HepG2 (cell line): ENCODE results near the gene NSUN2. TPM values are rescaled to one million over a fixed set of nuclear protein-coding genes. Genes with fewer than 3 reads are reported as not detected.

ENCODE experiments used
- ATAC-seq: fragments of 200-7000 bp; cut with Tn5 transposase; 3 replicates; pipeline ENCODE4 v1.9.1; 2020; ENCODE audit warnings: mild to moderate bottlenecking, moderate library complexity
- BruUV-seq: library from RNA; stranded (reverse); fragments of 400-500 nt; replicated peaks from 2 replicates; lab custom pipeline; 2021; lab: Mats Ljungman, UMichigan
- CTCF ChIA-PET: fragments of 300-600 bp; formaldehyde crosslinking; extraction: SDS; loops from one replicate; lab custom pipeline; 2021; ENCODE audit warnings: low total read pairs, inconsistent platforms, low intra/inter-chr PET ratio; lab: Yijun Ruan, JAX
- POLR2A ChIA-PET: fragments of 350-600 bp; sonication (Branson Sonifier 250); formaldehyde crosslinking; loops from one replicate; lab custom pipeline; 2020; ENCODE audit warnings: antibody characterized with exemption, inconsistent platforms; lab: Yijun Ruan, JAX
- DNase-seq: peaks from one replicate; pipeline ENCODE4 v3.0.0-alpha.2; 2015; ENCODE audit warnings: low spot score
- FAIRE-seq: peaks from 3 replicates; lab custom pipeline; 2011; peaks lifted over from hg19 to GRCh38; lab: Jason Lieb, UNC
- H2AFZ ChIP-seq: one replicate; pipeline ENCODE4 v1.6.1; 2011; ENCODE audit warnings: low read length, inconsistent platforms
- H3K27ac ChIP-seq: fragments of 300-600 bp; 3 replicates; pipeline ENCODE4 v1.8.0; 2011; ENCODE audit warnings: mixed run types, mild to moderate bottlenecking, mixed read lengths, low read length, inconsistent platforms; ENCODE audit not compliant: insufficient read depth; ENCODE audit errors: extremely low read length
- H3K27me3 ChIP-seq, 2 experiments: fragments of 200-600 bp in 1 of 2; 2 replicates in 1 of 2; 3 replicates in 1 of 2; pipeline versions ENCODE4 v1.6.0 to v1.8.0; 2011; ENCODE audit warnings: low read length in 2 of 2, mild to moderate bottlenecking in 2 of 2, moderate library complexity in 2 of 2, inconsistent platforms in 1 of 2; ENCODE audit not compliant: insufficient read depth in 2 of 2, control insufficient read depth in 1 of 2
- H3K36me3 ChIP-seq, 2 experiments: fragments of 200-600 bp in 1 of 2; replicated peaks in 1 of 2; 2 replicates in 1 of 2; 3 replicates in 1 of 2; pipeline versions ENCODE4 v1.5.1 to v1.8.0; 2011; ENCODE audit warnings: low read length in 2 of 2, inconsistent platforms in 1 of 2; ENCODE audit not compliant: insufficient read depth in 2 of 2, control insufficient read depth in 1 of 2
- H3K4me1 ChIP-seq: 2 replicates; pipeline ENCODE4 v1.5.1; 2012; ENCODE audit warnings: low read length, inconsistent platforms; ENCODE audit not compliant: insufficient read depth
- H3K4me2 ChIP-seq: 2 replicates; pipeline ENCODE4 v1.6.0; 2011; ENCODE audit warnings: low read depth, low read length, inconsistent platforms
- H3K4me3 ChIP-seq, 3 experiments: fragments of 200-600 bp in 1 of 3; sonication (generic), shearing (Covaris generic) in 1 of 3; replicated peaks in 1 of 3; 2 replicates each; pipeline ENCODE4 v1.5.1; 2011 to 2016; ENCODE audit warnings: low read length in 3 of 3, inconsistent platforms in 2 of 3, low read depth in 2 of 3, mild to moderate bottlenecking in 2 of 3, control low read depth in 1 of 3, mixed read lengths in 1 of 3; ENCODE audit not compliant: insufficient read depth in 1 of 3
- H3K79me2 ChIP-seq: one replicate; pipeline ENCODE4 v1.6.1; 2011; ENCODE audit warnings: low read length, inconsistent platforms; ENCODE audit not compliant: insufficient read depth
- H3K9ac ChIP-seq: 2 replicates; pipeline ENCODE4 v1.6.0; 2011; ENCODE audit warnings: mild to moderate bottlenecking, low read depth, low read length, inconsistent platforms; ENCODE audit not compliant: insufficient read depth
- H3K9me3 ChIP-seq: 2 replicates; pipeline ENCODE4 v1.5.1; 2012; ENCODE audit warnings: mild to moderate bottlenecking, low read length
- H4K20me1 ChIP-seq: 2 replicates; pipeline ENCODE4 v1.6.0; 2011; ENCODE audit warnings: inconsistent platforms, mild to moderate bottlenecking, low read length, moderate library complexity; ENCODE audit not compliant: insufficient read depth
- CCAR2 ChIP-seq: fragments of 200-400 bp; formaldehyde crosslinking; optimal IDR thresholded peaks from 2 replicates; pipeline ENCODE3; 2018; ENCODE audit warnings: low read depth, mild to moderate bottlenecking, low read length, moderate library complexity
- FOXP1 ChIP-seq, 2 experiments: fragments of 450-650 bp in 1 of 2; IDR thresholded peaks; 2 replicates each; pipeline ENCODE4 v1.6.1; 2017 to 2018; ENCODE audit warnings: antibody characterized with exemption in 1 of 2
- GPN1 ChIP-seq: sonication (generic); formaldehyde crosslinking; IDR thresholded peaks from 2 replicates; pipeline ENCODE4 v1.5.1; 2020; ENCODE audit warnings: missing genetic modification reagents, borderline replicate concordance
- KLF16 ChIP-seq, 2 experiments: sonication (generic) in 1 of 2; formaldehyde crosslinking in 1 of 2; IDR thresholded peaks; 2 replicates each; pipeline versions ENCODE4 v1.6.1 to v1.8.0; 2016 to 2023; ENCODE audit warnings: missing genetic modification reagents in 2 of 2, missing compliant biosample characterization in 1 of 2
- NR2C2 ChIP-seq: sonication (generic); formaldehyde crosslinking; IDR thresholded peaks from 2 replicates; pipeline ENCODE4 v1.4.0; 2020; ENCODE audit warnings: missing genetic modification reagents, mild to moderate bottlenecking, moderate library complexity, borderline replicate concordance
- RARA ChIP-seq: IDR thresholded peaks from 2 replicates; pipeline ENCODE4 v1.6.1; 2016; ENCODE audit warnings: missing genetic modification reagents, missing compliant biosample characterization
- RXRA ChIP-seq: sonication (generic); formaldehyde crosslinking; IDR thresholded peaks from 2 replicates; pipeline ENCODE4 v1.5.1; 2020; ENCODE audit warnings: missing genetic modification reagents
- SRSF9 ChIP-seq: fragments of 200-400 bp; formaldehyde crosslinking; IDR thresholded peaks from 2 replicates; pipeline ENCODE4 v1.6.1; 2018; ENCODE audit warnings: borderline replicate concordance, mild to moderate bottlenecking, low read depth, low read length; ENCODE audit not compliant: insufficient read depth, poor library complexity, severe bottlenecking
- TBX3 ChIP-seq: fragments of 450-650 bp; IDR thresholded peaks from 2 replicates; pipeline ENCODE4 v1.6.1; 2017; ENCODE audit warnings: antibody characterized with exemption, mild to moderate bottlenecking, inconsistent platforms, borderline replicate concordance
- ZC3H13 ChIP-seq: sonication (generic); formaldehyde crosslinking; IDR thresholded peaks from 2 replicates; pipeline ENCODE4 v1.8.1; 2023; ENCODE audit warnings: mild to moderate bottlenecking, missing genetic modification reagents, moderate library complexity
- ZNF253 ChIP-seq: sonication (generic); formaldehyde crosslinking; IDR thresholded peaks from 2 replicates; pipeline ENCODE4 v1.8.0; 2022; ENCODE audit warnings: mild to moderate bottlenecking, missing genetic modification reagents, borderline replicate concordance
- ZNF446 ChIP-seq: sonication (generic); formaldehyde crosslinking; IDR thresholded peaks from 2 replicates; pipeline ENCODE4 v1.5.0; 2020; ENCODE audit warnings: mild to moderate bottlenecking, missing genetic modification reagents
- ZNF460 ChIP-seq: sonication (generic); formaldehyde crosslinking; IDR thresholded peaks from 2 replicates; pipeline ENCODE4 v1.5.1; 2020; ENCODE audit warnings: missing genetic modification reagents, mild to moderate bottlenecking, borderline replicate concordance
- ZNF501 ChIP-seq: sonication (generic); formaldehyde crosslinking; IDR thresholded peaks from 2 replicates; pipeline ENCODE4 v1.5.1; 2020; ENCODE audit warnings: mild to moderate bottlenecking, moderate library complexity, missing genetic modification reagents
- ZNF761 ChIP-seq: sonication (generic); formaldehyde crosslinking; conservative IDR thresholded peaks from 2 replicates; pipeline ENCODE4 v1.4.0; 2020; ENCODE audit warnings: mild to moderate bottlenecking, missing genetic modification reagents
- WGBS: methylation state at CpG from one replicate; pipeline ENCODE4 v1.1.6; 2017; ENCODE audit warnings: low lambda C conversion rate; 5-methylcytosine and 5-hydroxymethylcytosine counted together
- in situ Hi-C: cut with HindIII; loops from 2 replicates; pipeline ENCODE4 v1.10.0; 2017; ENCODE audit warnings: low pct_unique_long_range_greater_than_20kb; ENCODE audit not compliant: extremely low pct_ligation_motif_present
- intact Hi-C: fragments of 100-400 bp; cut with micrococcal nuclease; formaldehyde crosslinking; loops from one replicate; pipeline ENCODE4 v1.10.0; 2022; ENCODE audit not compliant: unreplicated experiment
- polyA plus RNA-seq, 8 experiments: library from polyadenylated mRNA; depleted of rRNA in 3 of 8; stranded (reverse) in 7 of 8; unstranded in 1 of 8; fragments of >200 nt; fragmentation: Illumina TruSeq in 4 of 8; extraction: Trizol in 4 of 8; gene quantifications; 2 replicates each; pipeline versions ENCODE4 v1.2.1 to v1.2.3, GENCODE V29; 2011 to 2016; ENCODE audit warnings: low read depth in 4 of 8, missing spikeins in 1 of 8, mixed read lengths in 1 of 8; ENCODE audit not compliant: insufficient read depth in 1 of 8
- total RNA-seq, 5 experiments: library from RNA; depleted of rRNA; stranded (reverse); fragments of >200 nt; fragmentation: Illumina TruSeq; extraction: Trizol; gene quantifications; 2 replicates each; pipeline ENCODE4 v1.2.3, GENCODE V29; 2016; ENCODE audit warnings: low read depth in 1 of 5
- TF ChIP-seq, protein P1 (sequence below): sonication (generic); formaldehyde crosslinking; IDR thresholded peaks from 2 replicates; pipeline ENCODE4 v1.5.1; 2020; ENCODE audit warnings: missing genetic modification reagents, mild to moderate bottlenecking, borderline replicate concordance
- TF ChIP-seq, protein P2 (sequence below): sonication (generic); formaldehyde crosslinking; IDR thresholded peaks from 2 replicates; pipeline ENCODE4 v1.5.1; 2020; ENCODE audit warnings: mild to moderate bottlenecking, missing genetic modification reagents

NSUN2 gene
- total and polyA plus RNA-seq, 2 of the 13 experiments (the other 11 are each of a cell fraction or from before 2014, with no cell fraction given) = 51.7 to 69.1 TPM

DNA sequence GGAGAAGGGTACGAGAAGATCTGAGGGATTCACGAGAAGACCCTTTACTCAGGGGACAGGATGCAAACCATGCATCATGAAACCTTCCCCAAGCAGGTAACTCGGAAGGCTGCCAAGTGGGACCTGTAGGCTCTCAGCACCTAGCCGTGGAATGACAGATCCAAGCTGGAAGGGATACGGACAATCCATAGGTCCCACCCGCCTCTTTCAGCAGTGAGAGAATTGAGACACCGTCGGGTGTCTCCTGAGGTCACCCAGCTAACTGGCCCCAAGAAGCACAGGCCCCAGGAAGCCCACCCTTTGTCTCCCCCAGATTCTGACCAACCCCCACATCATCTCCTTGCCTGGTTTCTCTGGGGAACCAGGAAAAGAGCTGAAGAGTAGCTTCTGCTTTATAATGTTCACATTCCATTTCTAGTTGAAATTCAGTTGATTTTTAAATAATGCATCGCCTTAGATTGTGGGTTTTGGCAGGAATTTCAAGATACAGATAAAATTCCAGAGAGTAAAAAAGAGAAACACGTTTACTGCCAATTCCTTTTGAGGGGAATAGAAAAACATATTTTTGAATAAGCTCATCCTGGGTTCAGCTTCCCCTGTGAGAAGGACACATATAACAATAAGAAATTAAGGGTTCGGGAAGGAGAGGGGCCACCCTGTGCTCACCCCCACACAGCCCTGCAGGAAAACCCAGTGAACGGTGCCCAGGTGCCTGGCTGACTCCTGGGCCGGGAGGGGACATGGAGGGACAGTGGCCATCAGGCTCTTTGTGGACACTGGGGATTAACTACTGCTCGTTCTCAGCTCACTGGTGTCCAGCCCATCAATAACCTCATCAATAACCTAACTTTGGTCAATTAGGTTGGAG lies 51.1 kb downstream of the NSUN2 start:
- WGBS = 17% methylated on average over 12 of the region's 14 CpGs
- FAIRE-seq = no peak
- in situ Hi-C loops = no loop called here
- TF ChIP-seq RARA (CRISPR knock-in tag) (no peak), ZNF446 (CRISPR knock-in tag) (no peak), FOXP1 (IDR thresholded peaks at IDR 0.05) (no peak), FOXP1 (CRISPR knock-in tag; IDR thresholded peaks at IDR 0.05) (no peak), KLF16 (CRISPR knock-in tag; IDR thresholded peaks at IDR 0.05) (no peak), ZNF460 (CRISPR knock-in tag) (no peak), RXRA (no peak), CCAR2 (no peak), ZNF501 (CRISPR knock-in tag) (no peak), ZNF253 (no peak), ZNF761 (CRISPR knock-in tag) (no peak), ZC3H13 (CRISPR knock-in tag) (no peak), TBX3 (no peak), GPN1 (no peak), SRSF9 (no peak), NR2C2 (CRISPR knock-in tag) (no peak)
- TF ChIP-seq, protein P1, sequence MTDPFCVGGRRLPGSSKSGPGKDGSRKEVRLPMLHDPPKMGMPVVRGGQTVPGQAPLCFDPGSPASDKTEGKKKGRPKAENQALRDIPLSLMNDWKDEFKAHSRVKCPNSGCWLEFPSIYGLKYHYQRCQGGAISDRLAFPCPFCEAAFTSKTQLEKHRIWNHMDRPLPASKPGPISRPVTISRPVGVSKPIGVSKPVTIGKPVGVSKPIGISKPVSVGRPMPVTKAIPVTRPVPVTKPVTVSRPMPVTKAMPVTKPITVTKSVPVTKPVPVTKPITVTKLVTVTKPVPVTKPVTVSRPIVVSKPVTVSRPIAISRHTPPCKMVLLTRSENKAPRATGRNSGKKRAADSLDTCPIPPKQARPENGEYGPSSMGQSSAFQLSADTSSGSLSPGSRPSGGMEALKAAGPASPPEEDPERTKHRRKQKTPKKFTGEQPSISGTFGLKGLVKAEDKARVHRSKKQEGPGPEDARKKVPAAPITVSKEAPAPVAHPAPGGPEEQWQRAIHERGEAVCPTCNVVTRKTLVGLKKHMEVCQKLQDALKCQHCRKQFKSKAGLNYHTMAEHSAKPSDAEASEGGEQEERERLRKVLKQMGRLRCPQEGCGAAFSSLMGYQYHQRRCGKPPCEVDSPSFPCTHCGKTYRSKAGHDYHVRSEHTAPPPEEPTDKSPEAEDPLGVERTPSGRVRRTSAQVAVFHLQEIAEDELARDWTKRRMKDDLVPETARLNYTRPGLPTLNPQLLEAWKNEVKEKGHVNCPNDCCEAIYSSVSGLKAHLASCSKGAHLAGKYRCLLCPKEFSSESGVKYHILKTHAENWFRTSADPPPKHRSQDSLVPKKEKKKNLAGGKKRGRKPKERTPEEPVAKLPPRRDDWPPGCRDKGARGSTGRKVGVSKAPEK (CRISPR knock-in tag) = no peak
- TF ChIP-seq, protein P2, sequence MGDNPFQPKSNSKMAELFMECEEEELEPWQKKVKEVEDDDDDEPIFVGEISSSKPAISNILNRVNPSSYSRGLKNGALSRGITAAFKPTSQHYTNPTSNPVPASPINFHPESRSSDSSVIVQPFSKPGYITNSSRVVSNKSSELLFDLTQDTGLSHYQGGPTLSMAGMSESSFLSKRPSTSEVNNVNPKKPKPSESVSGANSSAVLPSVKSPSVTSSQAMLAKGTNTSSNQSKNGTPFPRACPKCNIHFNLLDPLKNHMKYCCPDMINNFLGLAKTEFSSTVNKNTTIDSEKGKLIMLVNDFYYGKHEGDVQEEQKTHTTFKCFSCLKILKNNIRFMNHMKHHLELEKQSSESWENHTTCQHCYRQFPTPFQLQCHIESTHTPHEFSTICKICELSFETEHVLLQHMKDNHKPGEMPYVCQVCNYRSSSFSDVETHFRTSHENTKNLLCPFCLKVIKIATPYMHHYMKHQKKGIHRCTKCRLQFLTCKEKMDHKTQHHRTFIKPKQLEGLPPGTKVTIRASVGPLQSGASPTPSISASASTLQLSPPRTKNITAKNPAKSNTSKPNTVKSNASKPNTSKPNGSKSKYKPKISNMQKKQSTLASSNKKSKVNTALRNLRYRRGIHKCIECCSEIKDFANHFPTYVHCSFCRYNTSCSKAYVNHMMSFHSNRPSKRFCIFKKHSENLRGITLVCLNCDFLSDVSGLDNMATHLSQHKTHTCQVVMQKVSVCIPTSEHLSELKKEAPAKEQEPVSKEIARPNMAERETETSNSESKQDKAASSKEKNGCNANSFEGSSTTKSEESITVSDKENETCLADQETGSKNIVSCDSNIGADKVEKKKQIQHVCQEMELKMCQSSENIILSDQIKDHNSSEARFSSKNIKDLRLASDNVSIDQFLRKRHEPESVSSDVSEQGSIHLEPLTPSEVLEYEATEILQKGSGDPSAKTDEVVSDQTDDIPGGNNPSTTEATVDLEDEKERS (CRISPR knock-in tag) = no peak

More for the DNA sequence above, 51.1 kb downstream of the NSUN2 start:
- Histone ChIP-seq H3K79me2 (no peaks in the 10 kb centered on the region), H3K9me3 (no peaks in the 10 kb centered on the region), H3K9ac (no peak overlapping the region), H3K27ac (no peak overlapping the region), H3K36me3 (no peaks in the 10 kb centered on the region), H3K27me3 (peaks cover 5 to 18% of the 10 kb centered on the region in 2 experiments; a peak in 4 of 5 replicates), H4K20me1 (no peaks in the 10 kb centered on the region), H2AFZ (no peak overlapping the region), H3K4me2 (no peak overlapping the region), H3K4me1 (no peaks in the 10 kb centered on the region), H3K4me3 (no peak overlapping the region)
- POLR2A ChIA-PET = interaction anchor here (0.9 kb wide), 1 partner anchor 203 kb away, joined by 3 read pairs; the partner anchor contains the start of gene MED10
- CTCF ChIA-PET = no interaction called here
- intact Hi-C loops = no loop called here
- BruUV-seq = no TSS peak
- ATAC-seq (no peak), DNase-seq (no peak)
